GF-D8 (cell line): ENCODE results near the gene BARX2.

ENCODE experiments used
- DNase-seq: peaks from one replicate; lab custom pipeline; 2025; lab: John Stamatoyannopoulos, UW

The BARX2 gene

DNA sequence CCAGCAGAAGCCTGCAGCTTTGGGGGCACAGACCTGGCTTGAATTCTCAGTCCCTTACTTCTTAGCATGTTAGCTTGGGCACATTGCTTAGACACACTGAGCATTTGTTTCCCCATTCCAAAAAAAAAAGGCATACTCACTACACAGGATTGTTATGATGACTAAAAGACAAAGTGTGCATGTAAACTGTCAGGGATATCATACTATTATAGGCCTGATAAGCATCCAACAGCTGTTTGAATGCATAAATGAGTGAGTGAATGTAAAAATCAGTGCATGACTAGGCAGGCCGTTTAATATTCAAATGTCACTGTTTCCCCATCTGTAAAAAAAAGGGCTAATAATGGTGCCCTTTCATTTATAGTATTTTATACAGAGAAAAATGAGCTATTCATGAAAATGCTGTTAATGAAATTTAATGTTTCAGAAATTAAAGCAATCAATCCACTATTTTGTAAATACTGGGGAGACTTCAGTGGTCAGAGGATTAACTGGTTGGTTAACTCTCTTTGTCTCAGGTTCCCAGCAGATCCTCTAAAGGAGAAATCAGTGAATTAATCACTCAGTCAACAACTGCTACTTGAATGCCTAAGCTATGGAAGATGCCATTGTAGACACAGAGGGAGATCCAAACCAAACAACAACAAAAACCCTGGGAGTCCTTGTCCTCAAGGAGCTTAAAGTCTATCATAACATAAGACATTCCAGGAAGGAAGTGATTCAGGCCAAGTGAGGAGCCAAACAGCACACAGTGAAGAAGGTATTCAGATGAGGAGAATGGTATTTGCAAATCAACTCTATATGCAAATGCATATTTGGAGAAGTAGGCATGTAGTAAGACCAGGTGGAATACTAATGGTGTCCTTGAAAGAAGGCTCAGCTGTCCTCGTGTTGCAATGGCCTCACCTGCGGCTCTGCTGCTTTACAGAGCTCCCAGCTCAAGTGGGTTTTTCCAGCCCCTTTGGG lies 26.8 kb downstream of the BARX2 start:
- DNase-seq: no peak

- DNase-seq: no peak
Observed at GRCh38 chr11:129404731-129405130, 29.1 kb downstream of the BARX2 start.

DNA sequence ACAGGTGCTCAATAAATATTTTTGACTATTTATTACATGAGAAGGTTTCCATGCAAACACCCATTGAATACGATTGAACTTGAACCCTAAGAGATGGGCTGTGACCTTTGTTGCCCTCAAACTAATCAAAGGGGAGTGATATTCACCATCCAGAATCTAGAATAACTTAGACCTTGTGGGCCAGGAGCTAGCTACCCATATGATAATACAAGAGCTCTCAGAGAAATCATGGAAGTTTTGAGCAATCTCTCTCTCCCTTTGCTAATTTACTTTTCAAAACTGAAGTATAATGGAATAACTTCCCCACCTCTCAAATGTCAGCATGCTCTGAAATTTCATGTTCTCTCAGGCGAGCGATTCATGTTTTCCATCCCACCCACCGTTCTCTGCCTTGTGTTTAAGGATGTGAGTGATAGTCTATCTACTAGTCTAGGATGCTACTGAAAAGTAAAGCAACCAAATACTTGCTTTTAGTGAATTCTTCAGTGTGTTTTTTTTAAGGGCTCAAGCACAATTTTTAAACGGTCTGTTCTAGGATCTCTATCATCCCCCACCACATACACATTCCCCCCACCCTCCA lies 33.3 kb downstream of the BARX2 start:
- no peak for DNase-seq

GRCh38 chr11:129410395-129410960 lies 34.8 kb downstream of the BARX2 start:
- no peak for DNase-seq

DNA sequence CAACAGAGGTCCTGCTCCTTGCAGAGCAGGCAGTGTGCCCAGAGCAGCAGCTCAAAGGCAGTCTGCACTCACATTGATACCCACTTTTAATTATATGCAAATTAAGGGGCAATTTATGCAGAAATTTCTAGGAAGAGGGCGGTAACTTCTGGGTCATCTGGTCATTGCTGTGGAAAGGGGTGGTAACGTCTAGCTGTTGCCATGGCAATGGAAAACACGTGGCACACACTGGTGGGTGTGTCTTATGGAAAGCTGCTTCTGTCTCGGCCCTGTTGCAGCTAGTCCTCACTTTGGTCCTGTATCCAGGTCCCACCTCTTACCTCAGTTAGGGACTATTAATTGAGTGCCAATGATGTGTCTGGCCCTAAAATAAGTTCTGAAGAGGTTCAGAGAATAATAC lies 36.8 kb downstream of the BARX2 start:
- DNase-seq: no peak

DNA sequence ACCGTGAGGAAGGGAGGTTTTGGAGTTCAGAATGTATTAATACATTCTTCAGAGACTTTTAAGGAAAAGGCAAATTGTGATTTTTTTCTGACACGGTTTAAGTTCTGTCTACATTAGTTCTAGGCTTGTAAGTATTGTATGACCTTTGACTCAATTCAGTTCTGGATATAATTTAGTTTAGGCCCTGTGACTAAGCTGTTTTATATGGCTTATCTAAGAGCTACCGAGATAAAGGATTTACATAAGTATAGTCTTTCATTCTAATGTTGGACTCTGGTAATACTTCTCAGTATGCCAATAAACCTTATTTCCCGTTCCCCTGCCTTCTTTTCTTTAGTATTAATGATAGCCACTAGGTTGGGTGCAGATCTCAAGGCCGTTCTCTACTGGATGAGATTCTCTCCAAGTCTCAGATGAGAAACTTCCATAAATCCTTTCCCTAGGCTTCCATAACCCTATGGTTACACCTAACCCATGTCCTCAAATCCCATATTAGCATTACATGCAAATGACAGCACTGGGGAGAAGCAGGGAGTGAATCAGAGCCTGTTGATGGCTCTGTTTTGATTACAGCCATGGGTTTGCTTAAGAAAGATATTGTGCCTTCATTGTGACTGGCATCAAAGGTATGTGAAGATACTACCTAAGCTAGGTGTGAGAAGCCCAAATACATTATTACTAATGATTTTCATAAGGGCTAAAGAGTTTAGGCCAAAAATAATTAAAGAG lies 38.7 kb downstream of the BARX2 start:
- DNase-seq: no peak

DNA sequence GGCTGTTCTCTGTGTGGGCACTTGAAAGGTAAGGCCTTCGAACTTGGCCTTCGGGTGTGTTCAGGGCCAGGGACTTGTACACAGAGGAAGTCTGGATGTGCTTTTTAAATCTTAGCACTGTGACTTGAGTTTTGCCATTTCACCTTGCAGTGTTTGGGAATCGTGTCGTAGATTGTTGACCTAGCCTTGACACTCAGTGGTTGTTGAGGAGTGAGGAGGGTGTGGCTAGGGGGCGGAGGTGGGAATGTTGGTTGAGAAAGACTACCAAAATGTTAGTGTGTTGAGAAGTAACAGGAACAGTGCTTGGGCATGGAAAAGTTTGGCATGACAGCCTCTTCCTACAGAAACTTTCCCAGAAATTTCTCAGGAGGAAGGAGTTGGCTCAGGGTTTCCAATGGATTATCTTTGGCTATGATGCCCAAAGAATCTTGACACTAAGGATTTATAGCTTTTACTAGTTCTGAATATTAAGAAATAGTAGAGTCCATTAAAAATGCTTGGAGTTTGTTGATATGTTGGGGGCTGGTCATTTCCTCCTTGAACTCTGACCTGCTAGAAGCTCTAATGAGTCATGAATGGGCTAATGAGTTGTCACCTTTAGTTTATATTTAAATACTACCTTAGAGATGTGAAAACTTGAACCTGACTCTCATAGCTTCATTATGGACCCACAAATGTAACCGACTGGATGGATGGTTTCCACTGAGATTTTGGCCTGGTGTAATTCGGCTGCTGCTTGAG lies 40.6 kb downstream of the BARX2 start:
- DNase-seq: no peak

GRCh38 chr11:129417458-129417857 lies 41.8 kb downstream of the BARX2 start:
- DNase-seq: no peak

- DNase-seq: no peak
Observed at GRCh38 chr11:129418039-129418438, 42.4 kb downstream of the BARX2 start.

- DNase-seq: no peak
Observed at GRCh38 chr11:129419386-129419785, 43.7 kb downstream of the BARX2 start.

GRCh38 chr11:129423426-129423825 lies 47.8 kb downstream of the BARX2 start:
- DNase-seq: no peak

DNA sequence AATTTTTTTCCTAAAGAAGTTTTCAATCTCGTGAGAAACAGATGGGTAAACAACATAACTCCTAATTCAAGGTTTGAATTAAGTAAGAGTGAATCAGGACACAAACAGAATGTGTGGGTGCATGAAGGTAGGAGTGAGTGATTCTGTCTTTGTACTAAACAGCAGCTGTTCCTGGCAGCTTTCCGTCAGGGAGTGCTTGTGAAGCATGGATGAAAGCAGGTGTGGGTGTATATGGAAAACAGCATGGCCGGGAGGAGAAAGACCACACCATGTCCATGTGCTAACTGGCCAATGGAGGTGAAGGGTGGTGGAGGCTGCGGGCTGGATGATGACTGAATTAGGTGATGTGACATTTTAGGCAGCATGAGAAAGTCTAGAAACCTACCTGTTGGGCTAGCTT lies 49.6 kb downstream of the BARX2 start:
- no peak for DNase-seq

DNA sequence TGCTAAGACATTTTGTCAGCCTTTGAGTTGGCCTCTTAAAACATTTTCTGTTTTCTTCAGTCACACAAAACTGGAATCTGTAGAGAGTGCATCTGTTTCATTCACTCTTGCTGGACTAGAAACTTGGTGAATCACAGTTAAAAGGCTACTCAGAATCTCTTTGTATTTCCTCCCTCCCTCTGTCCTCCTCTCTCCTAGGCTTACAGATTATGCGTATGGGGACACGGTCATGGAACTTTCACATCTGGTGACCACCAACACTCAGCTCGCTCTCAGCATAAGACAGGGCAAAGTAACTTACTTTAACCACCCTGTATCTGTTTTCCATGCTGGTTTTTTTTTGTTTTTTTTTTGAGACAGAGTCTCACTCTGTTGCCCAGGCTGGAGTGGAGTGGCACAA lies 50.4 kb downstream of the BARX2 start:
- DNase-seq: no peak

GRCh38 chr11:129426776-129427175 lies 51.1 kb downstream of the BARX2 start:
- DNase-seq: no peak

DNA sequence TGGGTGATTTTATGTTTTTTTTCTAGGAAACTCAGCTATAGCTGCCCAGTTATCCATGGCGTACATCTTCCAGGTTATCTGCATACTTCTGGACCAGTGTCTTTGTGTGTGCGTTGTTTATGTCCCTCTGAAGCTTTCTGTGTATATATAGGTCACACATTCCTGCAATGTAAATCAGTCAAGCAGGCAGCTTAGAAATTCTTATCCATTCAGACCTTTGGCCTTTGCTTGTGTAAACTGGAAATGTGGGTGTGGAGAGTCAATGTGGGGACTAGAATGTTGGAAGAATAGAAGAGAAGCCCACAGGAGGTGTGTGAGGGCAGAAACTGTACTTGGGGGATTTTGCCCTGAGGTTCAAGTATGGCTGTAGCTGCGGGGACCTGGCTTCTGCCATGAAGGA lies 51.7 kb downstream of the BARX2 start:
- DNase-seq: no peak

DNA sequence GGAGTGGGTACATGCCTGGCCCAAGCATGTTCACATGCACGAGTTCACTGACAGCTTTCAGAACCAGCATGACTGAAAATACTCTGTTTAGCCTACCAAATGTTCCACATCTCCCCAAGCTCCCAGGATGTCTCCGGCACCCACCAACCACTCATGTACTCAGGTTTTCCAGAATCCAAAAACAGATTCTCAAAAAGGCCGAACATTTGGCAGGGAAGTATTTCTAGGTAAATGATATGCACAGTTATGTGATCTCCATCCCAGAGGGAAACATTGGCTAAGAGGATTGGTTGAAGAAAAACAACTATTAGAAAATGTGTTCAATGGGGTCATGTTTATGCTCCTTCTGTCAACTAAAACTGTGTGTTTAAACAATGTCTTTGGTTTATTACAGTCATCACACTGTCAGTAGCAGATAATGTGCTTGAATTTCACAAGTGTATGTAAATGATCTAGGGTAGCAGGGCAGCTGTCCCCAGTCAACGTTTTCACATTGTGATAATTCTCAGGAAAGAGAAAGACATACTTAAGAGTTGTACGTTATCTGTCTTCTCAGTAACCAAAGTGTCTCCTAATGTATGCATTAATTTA lies 52.3 kb downstream of the BARX2 start:
- DNase-seq: no peak

DNA sequence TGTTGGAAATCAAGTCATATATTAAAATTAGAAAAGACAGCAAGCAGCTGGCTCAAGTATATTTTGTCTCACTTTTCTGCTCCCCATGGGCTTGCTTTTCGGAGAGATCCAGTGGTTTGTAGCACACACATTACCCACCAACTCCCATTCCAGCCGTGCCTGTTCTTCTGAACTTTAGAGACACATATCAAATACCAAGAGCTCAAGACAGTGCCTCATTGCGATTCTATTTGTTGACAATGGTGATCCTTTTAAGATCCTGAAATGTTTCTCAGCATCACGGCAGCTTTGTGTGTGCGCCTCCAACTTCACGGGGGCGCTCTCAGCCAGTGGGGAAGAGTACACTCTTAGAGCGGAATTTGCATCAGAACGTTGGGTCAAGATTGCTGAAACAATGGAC lies 52.9 kb downstream of the BARX2 start:
- no peak for DNase-seq

DNA sequence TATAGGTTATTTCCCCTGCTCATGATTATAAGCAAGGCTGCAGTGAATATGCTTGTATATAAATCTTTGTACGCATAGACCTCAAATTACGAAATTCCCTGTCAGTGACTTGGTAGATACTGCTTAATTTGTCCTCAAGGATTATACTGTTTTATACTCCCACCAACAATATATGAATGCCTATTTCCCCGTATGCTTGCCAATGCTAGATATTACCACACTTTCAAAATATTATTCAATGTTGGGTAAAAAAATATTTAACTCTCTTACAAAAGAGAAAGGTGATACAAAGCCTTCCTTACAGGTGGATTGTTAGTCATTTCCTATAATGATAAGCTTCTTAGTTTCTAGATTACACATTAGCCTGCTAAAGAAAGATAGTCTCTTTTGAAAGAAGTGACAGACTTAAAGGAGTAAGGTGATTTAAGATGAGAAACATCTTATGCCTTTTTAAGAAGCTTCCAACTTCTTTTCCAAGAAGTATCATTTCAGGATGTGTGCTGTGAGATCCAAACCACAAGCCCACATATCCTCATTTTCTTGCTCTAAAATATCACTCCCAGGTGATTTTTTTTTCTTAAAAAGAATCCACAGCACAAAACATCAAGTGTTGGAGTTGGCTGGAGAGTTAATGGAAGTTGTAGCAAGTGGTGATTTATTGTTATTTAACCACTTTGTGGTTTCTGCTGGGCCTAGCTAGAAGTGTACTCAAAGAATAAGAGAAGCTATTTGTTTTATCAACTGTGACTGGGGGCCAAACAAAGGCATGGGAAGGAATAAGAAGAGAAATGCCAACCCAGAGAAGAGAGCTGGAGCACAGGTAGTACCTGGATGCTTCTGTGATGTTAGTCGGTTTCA lies 59.2 kb downstream of the BARX2 start:
- DNase-seq: no peak

- no peak for DNase-seq
Observed at GRCh38 chr11:129435499-129436245, 60.0 kb downstream of the BARX2 start.

DNA sequence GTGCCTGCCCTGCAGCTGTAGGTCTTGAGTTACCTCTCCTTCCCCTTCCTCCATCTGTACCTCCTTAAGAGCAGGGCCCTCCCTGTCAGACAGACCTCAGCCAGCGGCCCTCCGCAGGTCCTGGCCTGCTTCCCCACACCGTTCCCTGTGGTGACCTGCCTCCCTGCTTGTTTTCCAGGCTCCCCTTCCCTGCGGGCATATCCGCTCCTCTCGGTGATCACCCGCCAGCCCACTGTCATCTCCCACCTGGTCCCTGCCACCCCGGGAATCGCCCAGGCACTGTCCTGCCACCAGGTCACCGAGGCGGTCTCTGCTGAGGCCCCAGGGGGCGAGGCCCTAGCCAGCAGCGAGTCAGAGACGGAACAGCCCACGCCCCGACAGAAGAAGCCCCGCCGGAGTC lies 60.9 kb downstream of the BARX2 start:
- DNase-seq: no peak
